Stimulated activated effector memory CD8-positive, alpha-beta T cell treated with anti-CD3 and anti-CD28 coated beads, Interleukin-12 subunit alpha, Interleukin-12 subunit beta, amount 100 ng/mL, for 72 hours (primary cell): ENCODE measurements around the gene TMEM186.
"Not testable (repeated sequence)": the region's sequence is repeated elsewhere in the genome, so short reads cannot be mapped to it uniquely, and the experiment has no call there.

Experiments
- ATAC-seq: fragments of 150-1000 bp; cut with Tn5 transposase; 2 replicates; pipeline ENCODE4 v1.10.0; 2021
- DNase-seq, 2 donors: peaks; one replicate each; pipeline ENCODE4 v3.0.0; 2021 to 2022; ENCODE audit warnings: low spot score in 2 of 2
- H3K27ac Mint-ChIP-seq: one replicate; pipeline ENCODE4 v1.8.0; 2022; ENCODE audit warnings: mild to moderate bottlenecking, mixed read lengths
- H3K36me3 Mint-ChIP-seq: one replicate; pipeline ENCODE4 v1.8.0; 2022; ENCODE audit warnings: mild to moderate bottlenecking, mixed read lengths
- H3K4me1 Mint-ChIP-seq: one replicate; pipeline ENCODE4 v1.8.0; 2022; ENCODE audit warnings: mixed read lengths
- H3K4me3 Mint-ChIP-seq: one replicate; pipeline ENCODE4 v1.8.0; 2022; ENCODE audit warnings: mild to moderate bottlenecking, mixed read lengths
- H3K9me3 Mint-ChIP-seq: one replicate; pipeline ENCODE4 v1.8.0; 2022; ENCODE audit warnings: mixed read lengths

TMEM186 gene

GRCh38 chr16:8797364-8798173 lies at the start of gene TMEM186, which contains the start of gene PMM2:
TSS of gene TMEM186 (minus strand) at chr16:8797639. CDS start at chr16:8797614, 25 bp downstream.
TSS of gene PMM2 (plus strand) at chr16:8797839. CDS start at chr16:8797883, 44 bp downstream.
- ATAC-seq (peak; percentile 95), DNase-seq (peak; percentile 85 to 96)
- Mint-ChIP-seq H3K4me1 (peaks cover 31% of the 10 kb centered on the region), H3K36me3 (peaks cover 71% of the 10 kb centered on the region), H3K9me3 (no peaks in the 10 kb centered on the region), H3K27ac (peak within 1 kb of the TSS; percentile 96), H3K4me3 (peak within 1 kb of the TSS; percentile 91)

GRCh38 chr16:8847145-8847544 lies 49.7 kb upstream of the TMEM186 start:
- Mint-ChIP-seq H3K27ac (no peak overlapping the region), H3K9me3 (no peaks in the 10 kb centered on the region), H3K36me3 (peaks cover 82% of the 10 kb centered on the region), H3K4me1 (peaks cover 52% of the 10 kb centered on the region), H3K4me3 (no peak overlapping the region)
- ATAC-seq (no peak), DNase-seq (no peak)

GRCh38 chr16:8846401-8846932 lies 49.0 kb upstream of the TMEM186 start:
- ATAC-seq (no peak), DNase-seq (no peak)
- Mint-ChIP-seq H3K4me3 (no peak overlapping the region), H3K36me3 (peaks cover 77% of the 10 kb centered on the region), H3K4me1 (peaks cover 57% of the 10 kb centered on the region), H3K9me3 (no peaks in the 10 kb centered on the region), H3K27ac (no peak overlapping the region)

GRCh38 chr16:8845699-8846298 lies 48.4 kb upstream of the TMEM186 start:
- no peaks in the 10 kb centered on the region for H3K9me3 Mint-ChIP-seq
- H3K36me3 Mint-ChIP-seq: peaks cover 70% of the 10 kb centered on the region
- no peak overlapping the region for H3K4me3 Mint-ChIP-seq
- DNase-seq (no peak), ATAC-seq (no peak)
- H3K27ac Mint-ChIP-seq: no peak overlapping the region
- H3K4me1 Mint-ChIP-seq: peaks cover 55% of the 10 kb centered on the region

GRCh38 chr16:8843296-8843695 lies 45.9 kb upstream of the TMEM186 start:
- not testable (repeated sequence) for H3K4me3 Mint-ChIP-seq, ATAC-seq, DNase-seq, H3K9me3 Mint-ChIP-seq
- Mint-ChIP-seq H3K27ac (peak overlapping the region; percentile 58), H3K36me3 (peaks cover 45% of the 10 kb centered on the region), H3K4me1 (peaks cover 36% of the 10 kb centered on the region)

GRCh38 chr16:8842016-8842415 lies 44.6 kb upstream of the TMEM186 start:
- H3K4me1 Mint-ChIP-seq: peaks cover 36% of the 10 kb centered on the region
- not testable (repeated sequence) for DNase-seq, ATAC-seq, H3K4me3 Mint-ChIP-seq, H3K9me3 Mint-ChIP-seq
- H3K36me3 Mint-ChIP-seq: peaks cover 34% of the 10 kb centered on the region
- H3K27ac Mint-ChIP-seq: peak overlapping the region; percentile 50

- peaks cover 10% of the 10 kb centered on the region for H3K36me3 Mint-ChIP-seq
- ATAC-seq, DNase-seq, H3K4me3 Mint-ChIP-seq, H3K9me3 Mint-ChIP-seq, H3K27ac Mint-ChIP-seq: not testable (repeated sequence)
- H3K4me1 Mint-ChIP-seq: peaks cover 25% of the 10 kb centered on the region
These were observed 40.2 kb upstream of the TMEM186 start for GRCh38 chr16:8837594-8837993.

- peaks cover 15% of the 10 kb centered on the region for H3K36me3 Mint-ChIP-seq
- H3K4me1 Mint-ChIP-seq: peaks cover 21% of the 10 kb centered on the region
These were observed 39.4 kb upstream of the TMEM186 start for GRCh38 chr16:8836797-8837196.

GRCh38 chr16:8832717-8833105 lies 35.3 kb upstream of the TMEM186 start:
- Mint-ChIP-seq H3K4me1 (peaks cover 27% of the 10 kb centered on the region), H3K4me3 (no peak overlapping the region), H3K36me3 (peaks cover 54% of the 10 kb centered on the region), H3K9me3 (no peaks in the 10 kb centered on the region), H3K27ac (peak overlapping the region; percentile 32)
- DNase-seq (no peak), ATAC-seq (no peak)

More at GRCh38 chr16:8836797-8837196, 39.4 kb upstream of the TMEM186 start:
- ATAC-seq, H3K9me3 Mint-ChIP-seq, H3K4me3 Mint-ChIP-seq, DNase-seq, H3K27ac Mint-ChIP-seq: not testable (repeated sequence)

- H3K36me3 Mint-ChIP-seq: peaks cover 59% of the 10 kb centered on the region
- no peak overlapping the region for H3K4me3 Mint-ChIP-seq
- ATAC-seq: no peak
- H3K9me3 Mint-ChIP-seq: no peaks in the 10 kb centered on the region
- DNase-seq: no peak
- H3K27ac Mint-ChIP-seq: peak overlapping the region; percentile 32
- peaks cover 27% of the 10 kb centered on the region for H3K4me1 Mint-ChIP-seq
These were observed 34.7 kb upstream of the TMEM186 start for GRCh38 chr16:8831871-8832716.

GRCh38 chr16:8831450-8831849 lies 34.0 kb upstream of the TMEM186 start:
- ATAC-seq: no peak
- H3K4me3 Mint-ChIP-seq: no peak overlapping the region
- no peaks in the 10 kb centered on the region for H3K9me3 Mint-ChIP-seq
- peak overlapping the region; percentile 32 for H3K27ac Mint-ChIP-seq
- H3K4me1 Mint-ChIP-seq: peaks cover 27% of the 10 kb centered on the region
- peaks cover 65% of the 10 kb centered on the region for H3K36me3 Mint-ChIP-seq
- no peak for DNase-seq

GRCh38 chr16:8828541-8829165 lies 31.2 kb upstream of the TMEM186 start:
- ATAC-seq: no peak
- H3K36me3 Mint-ChIP-seq: peaks cover 93% of the 10 kb centered on the region
- H3K27ac Mint-ChIP-seq: peak overlapping the region; percentile 20
- no peaks in the 10 kb centered on the region for H3K9me3 Mint-ChIP-seq
- DNase-seq: no peak
- H3K4me1 Mint-ChIP-seq: peaks cover 22% of the 10 kb centered on the region
- H3K4me3 Mint-ChIP-seq: no peak overlapping the region

- Mint-ChIP-seq H3K4me3 (no peak overlapping the region), H3K36me3 (peaks cover 97% of the 10 kb centered on the region), H3K4me1 (peaks cover 7% of the 10 kb centered on the region), H3K27ac (peak overlapping the region; percentile 10), H3K9me3 (no peaks in the 10 kb centered on the region)
- ATAC-seq (no peak), DNase-seq (no peak)
These were observed 28.9 kb upstream of the TMEM186 start for GRCh38 chr16:8826278-8826879.

GRCh38 chr16:8822403-8822802 lies 25.0 kb upstream of the TMEM186 start:
- no peak overlapping the region for H3K4me3 Mint-ChIP-seq
- H3K27ac Mint-ChIP-seq: peak overlapping the region; percentile 27
- DNase-seq (no peak), ATAC-seq (no peak)
- no peaks in the 10 kb centered on the region for H3K9me3 Mint-ChIP-seq
- H3K36me3 Mint-ChIP-seq: peaks cover 100% of the 10 kb centered on the region
- peaks cover under 1% of the 10 kb centered on the region for H3K4me1 Mint-ChIP-seq
